ENCODE data around the gene MLLT1. TPM values are rescaled to one million over a fixed set of nuclear protein-coding genes. Genes with fewer than 3 reads are reported as not detected.

Gene MLLT1
- total and polyA plus RNA-seq, 2 of the 8 experiments (the other 6 are each of a cell fraction or from before 2014, with no cell fraction given): 18.8 to 45.1 TPM

- Histone ChIP-seq H4K20me1 (replicated peaks in 1 of 2; ENCODE audit: control insufficient read depth in 1 of 2, insufficient read depth in 2 of 2, low read length in 2 of 2) (peaks cover 6 to 20% of the 10 kb centered on the region in 2 experiments), H3K23ac (ENCODE audit: insufficient read length) (no peak overlapping the region), H2AK5ac (ENCODE audit: low read depth, low read length) (no peak overlapping the region), H3K36me3 (ENCODE audit: control insufficient read depth in 2 of 4, insufficient read depth in 4 of 4, low read length in 3 of 4) (peaks cover 10 to 23% (median 12%) of the 10 kb centered on the region in 4 experiments; a peak in 5 of 8 replicates), H2AFZ (ENCODE audit: low read length) (no peak overlapping the region), H3K4me2 (ENCODE audit: insufficient read depth in 1 of 2, low read depth in 2 of 2, low read length in 2 of 2) (no peak overlapping the region), H4K5ac (ENCODE audit: insufficient read length, low read depth, low read length) (no peak overlapping the region), H2BK12ac (ENCODE audit: low read depth, low read length) (no peak overlapping the region), H3K79me2 (ENCODE audit: control insufficient read depth in 1 of 2, insufficient read depth in 2 of 2, low read length in 2 of 2) (no peaks in the 10 kb centered on the region), H3K14ac (ENCODE audit: insufficient read length) (no peak overlapping the region), H3K23me2 (ENCODE audit: low read depth, low read length) (no peaks in the 10 kb centered on the region), H3K9ac (replicated peaks in 1 of 4; ENCODE audit: extremely low read depth in 1 of 4, low read depth in 3 of 4, low read length in 3 of 4) (no peak overlapping the region), H3K4ac (replicated peaks; ENCODE audit: insufficient read length, low read depth, low read length) (no peak overlapping the region), H2BK5ac (ENCODE audit: low read depth, low read length) (no peak overlapping the region), H3K56ac (replicated peaks; ENCODE audit: insufficient read length, low read depth, low read length) (no peak overlapping the region), H3K27ac (ENCODE audit: low read depth, low read length) (no peak overlapping the region; the same call in 1 of the 2 replicates), H3K4me3 (ENCODE audit: extremely low read depth in 1 of 4, insufficient read depth in 2 of 4, low read depth in 3 of 4, low read length in 4 of 4) (no peak overlapping the region), H2BK120ac (replicated peaks; ENCODE audit: low read depth, low read length) (no peak overlapping the region), H3K9me3 (ENCODE audit: insufficient read depth in 2 of 2, low read depth in 1 of 2, low read length in 1 of 2) (no peaks in the 10 kb centered on the region), H3K18ac (ENCODE audit: extremely low read depth, low read length) (no peak overlapping the region), H3K4me1 (replicated peaks in 1 of 4; ENCODE audit: control insufficient read depth in 3 of 4, insufficient read depth in 4 of 4, low read length in 3 of 4) (peaks cover 0 to 12% (median 5%) of the 10 kb centered on the region in 4 experiments; a peak in 5 of 7 replicates), H2BK15ac (ENCODE audit: low read length) (no peak overlapping the region), H3K79me1 (ENCODE audit: low read depth, low read length) (no peaks in the 10 kb centered on the region; the same call in 1 of the 2 replicates), H4K8ac (ENCODE audit: extremely low read depth, insufficient read depth, low read length) (no peak overlapping the region), H3K27me3 (replicated peaks in 1 of 4; ENCODE audit: control insufficient read depth in 3 of 4, extremely low read depth in 1 of 4, insufficient read depth in 3 of 4, low read length in 3 of 4) (no peaks in the 10 kb centered on the region; a peak in 1 of 7 replicates), H4K91ac (replicated peaks; ENCODE audit: insufficient read length, low read length) (no peak overlapping the region), H2BK20ac (ENCODE audit: low read length) (no peak overlapping the region)
- CTCF ChIA-PET (ENCODE audit: partially characterized antibody): interaction anchor here (0.7 to 3.0 kb wide), 7 partner anchors 11 to 196 kb away, joined by 3 to 16 read pairs (median 3); no protein-coding TSS in a partner anchor
- 90% methylated on average over 31 of the region's 40 CpGs; no CpG with 5 or more reads in 1 of the 2 experiments for WGBS, 2 experiments (ENCODE audit: extremely low coverage in 1 of 2, insufficient coverage in 1 of 2, insufficient read length in 1 of 2, insufficient replicate concordance in 2 of 2, low coverage in 1 of 2, low lambda C conversion rate in 2 of 2, missing lambda C conversion rate in 1 of 2)
- FAIRE-seq: no peak
- TF ChIP-seq KDM1A (IDR thresholded peaks at IDR 0.05; ENCODE audit: borderline replicate concordance, low read length): no peak
- POLR2A ChIA-PET (ENCODE audit: partially characterized antibody): interaction anchor here (1.1 to 1.5 kb wide), 4 partner anchors 9 to 156 kb away, joined by 3 to 7 read pairs (median 4); no protein-coding TSS in a partner anchor
- DNase-seq (ENCODE audit: low read depth in 1 of 2, low spot score in 2 of 2): no peak
Observed at GRCh38 chr19:6221878-6222746, 57.7 kb downstream of the MLLT1 start.
